ENCODE data around the gene DCC. TPM values are rescaled to one million over a fixed set of nuclear protein-coding genes. Genes with fewer than 3 reads are reported as not detected.

Gene DCC
- total RNA-seq, 4 donors from 2014 or later, result 0.94 TPM; not detected in 3

- TF ChIP-seq CTCF (IDR thresholded peaks at IDR 0.05) (no peak), POLR2A (IDR thresholded peaks at IDR 0.05) (no peak)
- Histone ChIP-seq H3K9me3 (no peaks in the 10 kb centered on the region), H3K36me3 (no peaks in the 10 kb centered on the region), H3K4me1 (no peaks in the 10 kb centered on the region), H3K27ac (no peak overlapping the region), H3K27me3 (no peaks in the 10 kb centered on the region), H3K4me3 (replicated peaks in 1 of 3) (no peak overlapping the region)
- intact Hi-C loops (cut with DNase I), result no loop called here
- WGBS, 2 donors, result 84% methylated on average over 5 of the region's 5 CpGs
- DNase-seq, result no peak
Observed at GRCh38 chr18:53261241-53261640, 921.2 kb downstream of the DCC start.

GRCh38 chr18:53266850-53267249 lies 926.9 kb downstream of the DCC start:
- Histone ChIP-seq H3K36me3 (no peaks in the 10 kb centered on the region), H3K9me3 (no peaks in the 10 kb centered on the region), H3K4me3 (replicated peaks in 1 of 3) (no peak overlapping the region), H3K4me1 (no peaks in the 10 kb centered on the region), H3K27me3 (no peaks in the 10 kb centered on the region), H3K27ac (no peak overlapping the region)
- TF ChIP-seq CTCF (IDR thresholded peaks at IDR 0.05) (no peak), POLR2A (IDR thresholded peaks at IDR 0.05) (no peak)
- 85 to 94% methylated on average over 1 of the region's 1 CpG for WGBS, 2 donors
- intact Hi-C loops (cut with DNase I), result no loop called here
- DNase-seq, result no peak

- Histone ChIP-seq H3K4me3 (replicated peaks in 1 of 3) (no peak overlapping the region), H3K4me1 (no peaks in the 10 kb centered on the region), H3K27ac (no peak overlapping the region), H3K9me3 (no peaks in the 10 kb centered on the region), H3K36me3 (no peaks in the 10 kb centered on the region), H3K27me3 (no peaks in the 10 kb centered on the region)
- DNase-seq, result no peak
- intact Hi-C loops (cut with DNase I), result no loop called here
- no peak for TF ChIP-seq CTCF (IDR thresholded peaks at IDR 0.05)
- TF ChIP-seq POLR2A (IDR thresholded peaks at IDR 0.05), result no peak
- WGBS, 2 donors, result 65 to 68% methylated on average over 3 of the region's 3 CpGs
Observed at GRCh38 chr18:53268455-53268854, 928.5 kb downstream of the DCC start.

GRCh38 chr18:53281406-53281805 lies 941.4 kb downstream of the DCC start:
- no peaks in the 10 kb centered on the region for H3K27me3 ChIP-seq
- WGBS, 2 donors, result 82 to 86% methylated on average over 2 of the region's 2 CpGs

GRCh38 chr18:53283708-53284107 lies 943.7 kb downstream of the DCC start:
- TF ChIP-seq POLR2A (IDR thresholded peaks at IDR 0.05) (no peak), CTCF (IDR thresholded peaks at IDR 0.05) (no peak)
- DNase-seq, result no peak
- 73% methylated on average over 2 of the region's 2 CpGs for WGBS, 2 donors
- Histone ChIP-seq H3K4me1 (no peaks in the 10 kb centered on the region), H3K27ac (no peak overlapping the region), H3K4me3 (replicated peaks in 1 of 3) (no peak overlapping the region), H3K9me3 (no peaks in the 10 kb centered on the region), H3K36me3 (no peaks in the 10 kb centered on the region), H3K27me3 (no peaks in the 10 kb centered on the region)
- intact Hi-C loops (cut with DNase I), result no loop called here

More at GRCh38 chr18:53281406-53281805, 941.4 kb downstream of the DCC start:
- DNase-seq, result no peak
- Histone ChIP-seq H3K27ac (no peak overlapping the region), H3K9me3 (no peaks in the 10 kb centered on the region), H3K4me1 (no peaks in the 10 kb centered on the region), H3K4me3 (replicated peaks in 1 of 3) (no peak overlapping the region), H3K36me3 (no peaks in the 10 kb centered on the region)
- TF ChIP-seq POLR2A (IDR thresholded peaks at IDR 0.05), result no peak
- no peak for TF ChIP-seq CTCF (IDR thresholded peaks at IDR 0.05)
- intact Hi-C loops (cut with DNase I), result no loop called here

All from thyroid gland (tissue), 4 donors.